T47D (cell line): ENCODE results near the gene CIB1.
A peak's percentile ranks its signal among the peaks of the same experiment; 100 is the strongest.
"Not testable (repeated sequence)": the region's sequence is repeated elsewhere in the genome, so short reads cannot be mapped to it uniquely, and the experiment has no call there.

Source experiments
- DNase-seq, 2 experiments: peaks; one replicate each; pipeline versions ENCODE4 v3.0.0 to v3.0.0-alpha.2; 2011 to 2012; ENCODE audit warnings: low read depth in 1 of 2, low spot score in 1 of 2
- JUND ChIP-seq: IDR thresholded peaks from 2 replicates; pipeline ENCODE4 v1.6.1; 2012; ENCODE audit warnings: low read depth
- in situ Hi-C: cut with HindIII; loops from 2 replicates; pipeline ENCODE4 v1.10.0; 2016; ENCODE audit warnings: low sequenced_read_pairs, low pct_unique_long_range_greater_than_20kb

The CIB1 gene

DNA sequence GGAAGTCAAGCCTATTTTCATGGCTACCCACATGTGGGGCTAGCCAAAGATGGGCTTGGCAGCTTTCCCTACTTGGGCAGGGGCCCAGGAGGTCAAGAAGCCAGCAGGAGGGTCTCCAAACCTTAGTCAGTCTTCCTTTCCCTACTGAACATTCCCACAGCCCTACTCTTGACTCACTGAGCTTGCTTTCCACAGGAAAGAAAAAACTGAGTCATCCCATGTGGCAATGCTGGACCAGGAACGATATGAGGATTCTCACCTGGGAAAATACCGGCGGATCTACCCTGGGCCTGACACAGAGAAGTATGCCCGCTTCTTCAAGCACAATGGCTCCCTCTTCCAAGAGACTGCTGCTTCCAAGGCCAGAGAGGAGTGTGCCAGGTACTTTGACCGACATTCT is 28.1 kb upstream of the CIB1 start:
- DNase-seq, result no peak
- no peak for TF ChIP-seq JUND
- in situ Hi-C loops, result no loop called here

DNA sequence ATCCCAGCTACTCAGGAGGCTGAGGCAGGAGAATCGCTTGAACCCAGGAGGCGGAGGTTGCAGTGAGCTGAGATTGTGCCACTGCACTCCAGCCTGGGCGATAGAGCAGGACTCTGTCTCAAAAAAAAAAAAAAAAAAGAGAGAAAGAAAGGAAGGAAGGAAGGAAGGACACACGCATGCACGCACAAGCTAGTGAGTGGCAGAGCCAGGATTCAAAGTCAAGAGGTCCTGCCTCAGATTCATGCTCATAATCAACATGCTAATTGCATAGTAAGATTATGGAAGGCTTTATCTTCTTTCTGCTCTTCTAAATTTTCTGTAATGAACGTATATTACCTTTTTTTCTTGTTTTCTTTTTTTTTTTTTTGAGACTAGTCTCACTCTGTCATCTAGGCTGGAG is 27.0 kb upstream of the CIB1 start:
- DNase-seq, in situ Hi-C loops: not testable (repeated sequence)

DNA sequence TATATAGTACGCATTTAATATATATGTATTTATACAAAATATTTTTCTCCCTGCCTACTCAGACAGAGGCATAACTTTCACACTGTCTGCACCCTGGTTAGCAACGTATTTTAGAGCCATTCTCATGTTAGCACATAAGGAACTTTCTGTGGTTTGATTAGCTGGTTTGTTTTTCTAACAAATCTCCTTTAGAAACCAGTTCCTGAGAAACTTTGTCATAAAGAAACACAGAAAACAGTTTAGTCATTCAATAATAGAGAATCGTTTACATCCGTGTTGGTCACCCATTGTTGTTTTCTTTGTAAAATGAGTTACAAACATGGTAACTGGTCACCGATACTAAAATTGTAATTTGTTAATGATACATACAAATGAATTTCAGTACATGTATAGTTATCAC is 25.8 kb upstream of the CIB1 start:
- no peak for TF ChIP-seq JUND
- no peak for DNase-seq
- in situ Hi-C loops, result no loop called here

DNA sequence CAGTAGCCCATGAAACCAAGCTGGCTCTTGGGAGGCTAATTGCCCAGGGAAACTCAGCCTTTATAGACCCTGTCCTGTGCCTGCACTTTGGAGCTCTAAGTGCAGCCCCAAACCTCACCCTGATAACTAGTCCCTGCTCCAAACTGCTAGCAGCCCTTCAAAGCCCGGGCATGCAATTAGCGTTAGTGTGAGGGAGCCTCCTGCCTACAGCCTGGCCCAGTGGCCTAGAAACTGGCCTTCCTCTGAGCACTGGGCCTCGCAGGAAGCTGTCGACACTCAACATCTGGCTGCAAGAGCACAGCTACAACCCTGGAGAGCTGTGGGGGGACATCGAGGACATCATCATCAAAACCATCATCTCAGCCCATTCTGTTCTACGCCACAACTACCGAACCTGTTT is 24.0 kb upstream of the CIB1 start:
- no peak for TF ChIP-seq JUND
- in situ Hi-C loops, result no loop called here
- DNase-seq, result no peak

DNA sequence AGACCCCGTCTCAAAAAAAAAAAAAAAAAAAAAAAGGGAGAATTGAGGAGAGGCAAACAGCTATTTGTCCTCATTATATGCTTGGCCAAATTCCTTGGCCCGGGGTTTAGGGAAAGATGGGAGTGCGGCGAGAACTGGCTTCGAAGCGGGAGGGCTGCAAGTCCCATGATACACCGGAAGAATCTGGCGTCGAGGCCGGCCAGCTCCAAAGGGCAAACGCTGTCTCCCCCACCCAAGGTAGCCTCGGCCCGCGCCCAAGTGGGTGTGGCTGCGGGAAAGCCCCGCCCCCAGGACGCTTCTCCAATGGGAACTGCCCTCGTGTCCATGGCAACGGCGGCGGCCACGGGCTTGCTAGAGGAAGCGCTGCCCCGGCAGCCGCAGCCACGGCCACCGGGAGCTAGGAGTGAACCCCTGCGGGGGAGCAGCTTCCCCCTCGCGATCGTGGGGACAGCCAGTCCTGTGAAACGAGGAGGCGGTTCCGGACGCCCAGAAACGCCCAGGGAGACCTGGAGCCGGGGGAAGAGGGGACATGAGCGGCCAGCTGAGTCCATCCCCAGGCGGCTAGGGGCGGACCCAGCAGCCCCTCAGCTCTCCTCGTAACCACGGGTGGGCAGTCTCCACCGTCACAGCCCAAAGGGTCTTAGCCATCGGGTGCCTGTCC is 15.6 kb upstream of the CIB1 start, which contains the start of gene TTLL13:
Gene TTLL13, plus strand, starts transcription at position 354 of the 661 bp plus-strand sequence. CDS start 1,075 bp downstream, outside the sequence.
- in situ Hi-C loops, result no loop called here
- DNase-seq, result peak; percentile 82 to 90
- TF ChIP-seq JUND, result no peak

DNA sequence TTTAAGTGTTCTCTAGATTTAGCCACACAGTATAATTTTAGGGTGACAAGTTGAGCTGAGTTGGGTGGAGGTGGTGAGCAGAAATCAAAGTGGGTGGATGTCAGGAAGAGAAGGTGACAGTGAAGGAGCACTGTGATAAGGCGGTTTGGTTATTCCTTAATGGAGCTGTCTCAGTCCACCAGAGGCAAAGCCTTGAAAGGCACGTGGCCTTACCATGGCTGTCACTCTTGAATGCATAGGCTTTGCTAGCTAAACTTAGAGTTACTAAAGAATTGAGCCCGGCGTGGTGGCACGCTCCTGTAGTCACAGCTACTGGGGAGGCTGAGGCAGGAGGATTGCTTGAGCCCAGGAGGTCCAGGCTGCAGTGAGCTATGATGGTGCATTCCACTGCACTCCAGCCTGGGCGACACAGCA is 15.1 kb upstream of the CIB1 start:
- in situ Hi-C loops, result no loop called here
- no peak for TF ChIP-seq JUND
- DNase-seq, result no peak

GRCh38 chr15:90243943-90244639 is 10.3 kb upstream of the CIB1 start:
- in situ Hi-C loops, result no loop called here
- no peak for DNase-seq

GRCh38 chr15:90241343-90242192 is 7.8 kb upstream of the CIB1 start:
- in situ Hi-C loops, result no loop called here
- TF ChIP-seq JUND, result no peak
- DNase-seq, result no peak

More at GRCh38 chr15:90243943-90244639, 10.3 kb upstream of the CIB1 start:
- no peak for TF ChIP-seq JUND

- in situ Hi-C loops, result no loop called here
- no peak for DNase-seq
- TF ChIP-seq JUND, result no peak
These were observed 7.1 kb upstream of the CIB1 start for GRCh38 chr15:90240856-90241255.

DNA sequence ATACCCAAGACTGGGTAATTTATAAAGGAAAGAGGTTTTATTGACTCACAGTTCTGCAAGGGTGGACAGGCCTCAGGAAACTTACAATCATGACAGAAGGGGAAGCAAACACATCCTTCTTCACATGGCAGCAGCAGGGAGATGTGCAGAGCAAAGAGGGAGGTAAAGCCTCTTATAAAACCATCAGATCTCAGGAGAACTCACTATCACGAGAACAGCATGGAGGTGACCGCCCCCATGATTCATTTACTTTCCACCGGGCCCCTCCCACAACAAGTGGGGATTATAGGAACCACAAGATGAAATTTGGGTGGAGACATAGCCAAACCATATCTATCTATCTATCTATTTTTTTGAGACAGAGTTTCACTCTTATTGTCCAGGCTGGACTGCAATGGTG is 5.6 kb upstream of the CIB1 start:
- in situ Hi-C loops, result no loop called here
- no peak for DNase-seq
- no peak for TF ChIP-seq JUND

GRCh38 chr15:90234096-90234988 is 601 bp upstream of the CIB1 start, which contains the start of gene GDPGP1:
GDPGP1 (plus strand) TSS chr15:90234209; CDS start chr15:90240909, 6,700 bp downstream.
- TF ChIP-seq JUND, result no peak

GRCh38 chr15:90232941-90233386 is 777 bp downstream of the CIB1 start:
- no peak for TF ChIP-seq JUND
- in situ Hi-C loops, result no loop called here
- DNase-seq, result peak in 1 of 2 experiments; percentile 75

More at GRCh38 chr15:90234096-90234988, 601 bp upstream of the CIB1 start, which contains the start of gene GDPGP1:
- in situ Hi-C loops, result no loop called here
- DNase-seq, result no peak
